ENCODE measurements around the gene TUBGCP3.

TUBGCP3 gene

DNA sequence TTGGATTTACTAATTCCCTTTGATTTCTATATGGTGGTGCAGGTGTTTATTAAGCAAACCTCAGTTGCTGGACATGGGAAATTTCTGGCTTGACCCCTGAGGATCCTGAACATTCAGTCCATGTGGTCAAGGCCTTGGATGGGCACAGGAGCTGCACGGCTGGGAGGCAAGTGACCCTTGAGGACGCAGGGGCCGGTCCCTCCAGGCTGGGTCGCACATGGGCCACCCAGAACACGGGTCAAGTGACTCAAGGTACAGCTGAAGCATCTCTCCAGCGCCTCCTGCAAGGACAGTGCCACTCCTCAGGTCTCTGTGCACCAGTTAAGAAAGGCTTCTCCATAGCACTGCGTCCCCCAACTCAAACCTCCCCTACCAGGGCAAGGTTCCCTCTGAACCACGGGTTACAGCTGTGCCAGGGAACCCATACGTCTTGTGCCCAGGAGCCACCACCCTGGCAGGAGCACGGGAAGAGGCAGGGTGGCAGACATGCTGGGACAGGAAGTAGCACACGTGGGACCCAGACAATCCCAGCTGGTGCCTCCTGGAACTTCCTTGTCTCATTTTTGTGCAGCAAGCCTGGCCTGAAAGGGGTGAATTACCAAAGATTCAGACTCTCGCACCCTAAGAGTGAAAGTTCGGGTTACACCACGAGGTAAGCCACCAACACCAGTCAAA, 118.7 kb downstream of the TUBGCP3 start:
- TF ChIP-seq, protein P1, sequence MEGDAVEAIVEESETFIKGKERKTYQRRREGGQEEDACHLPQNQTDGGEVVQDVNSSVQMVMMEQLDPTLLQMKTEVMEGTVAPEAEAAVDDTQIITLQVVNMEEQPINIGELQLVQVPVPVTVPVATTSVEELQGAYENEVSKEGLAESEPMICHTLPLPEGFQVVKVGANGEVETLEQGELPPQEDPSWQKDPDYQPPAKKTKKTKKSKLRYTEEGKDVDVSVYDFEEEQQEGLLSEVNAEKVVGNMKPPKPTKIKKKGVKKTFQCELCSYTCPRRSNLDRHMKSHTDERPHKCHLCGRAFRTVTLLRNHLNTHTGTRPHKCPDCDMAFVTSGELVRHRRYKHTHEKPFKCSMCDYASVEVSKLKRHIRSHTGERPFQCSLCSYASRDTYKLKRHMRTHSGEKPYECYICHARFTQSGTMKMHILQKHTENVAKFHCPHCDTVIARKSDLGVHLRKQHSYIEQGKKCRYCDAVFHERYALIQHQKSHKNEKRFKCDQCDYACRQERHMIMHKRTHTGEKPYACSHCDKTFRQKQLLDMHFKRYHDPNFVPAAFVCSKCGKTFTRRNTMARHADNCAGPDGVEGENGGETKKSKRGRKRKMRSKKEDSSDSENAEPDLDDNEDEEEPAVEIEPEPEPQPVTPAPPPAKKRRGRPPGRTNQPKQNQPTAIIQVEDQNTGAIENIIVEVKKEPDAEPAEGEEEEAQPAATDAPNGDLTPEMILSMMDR (IDR thresholded peaks at IDR 0.05; ENCODE audit: control insufficient read depth, extremely low read depth, insufficient read depth): no peak
- no peak for DNase-seq (ENCODE audit: low read depth)
- no peak overlapping the region for H3K4me3 ChIP-seq (ENCODE audit: low read depth, low read length)

DNA sequence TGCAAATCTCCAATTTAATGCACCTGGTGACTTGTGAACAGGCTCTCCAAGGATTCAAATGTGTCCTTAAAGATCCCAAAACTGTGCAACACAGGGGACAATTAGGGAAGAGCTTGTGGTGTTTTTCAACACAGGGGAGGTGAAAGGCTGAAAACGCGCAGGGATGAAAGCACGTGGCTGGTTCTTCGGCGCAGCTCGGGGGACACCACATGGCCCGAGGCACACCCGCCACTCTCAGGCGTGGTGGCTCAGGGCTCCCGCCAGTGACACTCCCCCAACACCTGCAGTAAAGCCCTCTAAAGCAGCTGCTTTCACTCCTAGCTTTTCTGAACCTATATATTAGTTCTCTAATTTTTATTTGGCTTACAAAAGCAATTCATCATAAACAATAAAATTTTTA, 119.9 kb downstream of the TUBGCP3 start:
- TF ChIP-seq, protein P1 (IDR thresholded peaks at IDR 0.05; ENCODE audit: control insufficient read depth, extremely low read depth, insufficient read depth): no peak
- no peak for DNase-seq (ENCODE audit: low read depth)
- no peak overlapping the region for H3K4me3 ChIP-seq (ENCODE audit: low read depth, low read length)

DNA sequence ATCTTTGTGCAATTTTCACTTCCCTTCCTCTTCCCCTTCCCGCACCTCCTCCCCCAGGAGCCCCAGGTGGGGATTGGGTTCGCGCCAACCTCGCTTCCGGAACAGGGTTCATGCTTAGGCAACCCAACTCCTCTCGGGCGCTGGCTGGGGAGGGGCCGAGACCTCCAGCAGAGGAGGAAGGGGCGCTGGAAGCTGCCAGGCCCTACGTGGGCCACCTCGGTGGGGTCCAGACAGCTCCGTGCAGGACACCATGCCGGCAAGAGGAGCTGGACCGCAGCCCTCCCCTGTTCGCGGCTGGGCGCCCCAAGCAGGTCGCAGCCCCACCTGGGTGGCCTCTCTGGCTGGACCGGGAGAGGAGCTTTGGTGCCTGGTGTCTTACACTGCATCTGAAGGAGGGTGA, 120.7 kb downstream of the TUBGCP3 start:
- no peak for DNase-seq (ENCODE audit: low read depth)
- TF ChIP-seq, protein P1 (IDR thresholded peaks at IDR 0.05; ENCODE audit: control insufficient read depth, extremely low read depth, insufficient read depth): no peak
- no peak overlapping the region for H3K4me3 ChIP-seq (ENCODE audit: low read depth, low read length)

DNA sequence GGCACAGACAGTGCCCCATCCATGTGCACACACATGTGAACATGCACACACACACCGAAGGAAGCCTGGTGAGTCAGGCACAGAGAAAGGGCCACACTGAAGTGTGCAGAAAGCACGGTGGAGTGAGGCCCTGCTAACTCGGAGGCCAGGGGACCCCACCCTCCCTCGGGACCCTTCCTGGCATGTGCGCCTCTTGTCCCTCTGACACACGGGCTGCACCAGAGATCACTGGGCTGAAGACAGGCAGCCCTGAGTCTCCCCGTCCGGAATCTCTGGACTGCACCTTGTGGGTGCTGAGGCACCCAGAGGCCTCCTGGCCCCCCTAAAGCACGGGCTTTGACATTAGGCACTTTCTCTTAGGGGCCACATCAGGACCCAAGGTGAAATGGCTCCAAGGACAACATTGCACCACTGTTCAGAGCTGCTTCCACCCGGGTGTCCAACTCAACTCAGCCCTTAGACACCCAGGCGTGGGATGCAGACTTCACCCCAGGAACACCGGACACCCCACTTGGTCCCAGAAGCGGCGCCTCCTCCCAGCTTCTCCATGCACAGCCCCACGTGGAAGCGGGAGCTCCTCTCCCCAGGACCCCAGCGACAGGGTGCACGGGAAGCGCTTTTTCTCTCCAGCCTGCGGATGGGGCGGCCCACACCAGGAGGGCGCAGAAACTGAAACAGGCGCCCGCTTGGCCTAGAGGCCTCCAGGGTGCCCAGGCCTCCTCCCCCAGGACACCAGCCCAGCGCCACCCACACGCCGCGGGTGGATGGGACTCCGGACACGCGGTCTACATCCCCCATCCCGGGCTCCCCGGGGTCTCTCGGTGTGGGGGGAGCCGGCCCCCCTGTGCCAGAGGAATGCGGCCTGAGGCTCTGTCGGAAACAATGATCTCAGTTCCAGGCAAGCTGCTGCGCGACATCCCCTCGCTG, 121.6 kb downstream of the TUBGCP3 start:
- DNase-seq (ENCODE audit: low read depth): no peak
- no peak overlapping the region for H3K4me3 ChIP-seq (ENCODE audit: low read depth, low read length)
- TF ChIP-seq, protein P1 (IDR thresholded peaks at IDR 0.05; ENCODE audit: control insufficient read depth, extremely low read depth, insufficient read depth): no peak

DNA sequence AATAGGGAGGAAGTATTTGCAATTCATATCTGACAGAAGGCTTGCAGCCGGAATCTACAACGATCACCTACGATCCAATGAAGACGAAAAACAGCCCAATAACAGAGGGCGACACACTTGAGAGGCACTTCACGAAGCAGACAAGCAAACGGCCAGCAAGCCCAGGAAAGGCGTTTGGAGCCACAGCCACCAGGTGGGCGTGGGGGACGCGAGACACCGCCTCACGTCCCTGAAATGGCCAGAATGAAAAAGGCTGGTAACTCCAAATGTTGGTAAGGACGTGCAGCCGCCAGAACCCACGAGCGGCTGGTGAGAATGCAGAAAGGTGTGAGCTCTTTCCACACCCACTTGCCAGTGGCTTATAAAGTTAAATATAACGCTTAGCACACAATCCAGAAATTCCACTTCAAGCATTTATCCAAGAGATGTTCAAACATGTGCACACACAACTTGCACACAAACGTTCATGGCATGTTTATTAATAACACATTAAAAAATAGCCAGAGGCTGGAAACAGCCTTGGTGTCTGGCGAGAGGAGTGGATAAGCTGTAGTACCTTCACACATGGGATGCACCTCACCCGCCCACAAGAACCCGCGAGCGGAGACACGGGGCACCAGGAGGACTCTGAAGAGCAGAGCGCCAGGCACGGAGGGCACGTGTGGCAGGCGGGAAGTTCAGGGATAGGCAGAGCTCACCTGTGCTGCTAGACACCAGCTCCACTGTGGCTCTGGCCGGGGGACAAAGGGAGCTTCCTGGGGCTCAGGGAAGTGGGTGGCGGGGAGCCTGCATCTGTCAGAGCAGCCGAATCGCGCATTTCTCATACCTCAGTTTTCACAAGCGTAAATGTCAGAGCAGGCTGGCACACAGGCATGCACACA, 122.5 kb downstream of the TUBGCP3 start:
- no peak overlapping the region for H3K4me3 ChIP-seq (ENCODE audit: low read depth, low read length)
- no peak for DNase-seq (ENCODE audit: low read depth)
- TF ChIP-seq, protein P1 (IDR thresholded peaks at IDR 0.05; ENCODE audit: control insufficient read depth, extremely low read depth, insufficient read depth): no peak

DNA sequence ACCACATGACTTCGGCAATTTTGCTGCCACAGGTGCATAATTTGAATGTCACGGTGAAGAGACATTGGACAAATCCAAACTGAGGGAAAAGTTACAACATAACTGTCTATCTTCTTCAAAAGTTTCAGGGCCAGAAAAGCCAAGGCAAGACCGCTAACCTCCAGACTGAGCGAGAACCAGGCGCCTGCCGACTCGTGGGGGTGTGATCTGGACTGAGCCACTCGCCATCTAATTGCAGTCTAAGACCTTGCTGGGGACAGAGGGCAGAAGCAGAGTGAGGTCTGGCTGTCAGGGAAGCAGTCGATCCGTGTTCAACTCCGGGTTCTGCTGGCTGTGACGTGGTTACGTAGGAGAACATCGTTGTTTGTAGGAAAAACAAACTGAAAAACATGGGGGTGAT, 123.2 kb downstream of the TUBGCP3 start:
- H3K4me3 ChIP-seq (ENCODE audit: low read depth, low read length): no peak overlapping the region
- no peak for DNase-seq (ENCODE audit: low read depth)
- TF ChIP-seq, protein P1 (IDR thresholded peaks at IDR 0.05; ENCODE audit: control insufficient read depth, extremely low read depth, insufficient read depth): no peak

Data from LNCaP clone FGC (cell line).